Colonic mucosa (tissue), 4 donors: ENCODE data around the gene RGMA. TPM values are rescaled to one million over a fixed set of nuclear protein-coding genes. Genes with fewer than 3 reads are reported as not detected.

ENCODE experiments used
- DNase-seq: peaks from one replicate; pipeline ENCODE4 v3.0.0-alpha.2; 2020
- H3K27ac ChIP-seq: fragments of 200-600 bp; one replicate; pipeline ENCODE4 v1.8.0; 2021
- H3K27me3 ChIP-seq: fragments of 200-600 bp; one replicate; pipeline ENCODE4 v1.8.0; 2021
- H3K36me3 ChIP-seq: fragments of 200-600 bp; one replicate; pipeline ENCODE4 v1.8.0; 2021
- H3K4me1 ChIP-seq: fragments of 200-600 bp; one replicate; pipeline ENCODE4 v1.8.0; 2021; ENCODE audit warnings: mild to moderate bottlenecking
- H3K4me3 ChIP-seq: fragments of 200-600 bp; one replicate; pipeline ENCODE4 v1.8.0; 2021
- H3K9ac ChIP-seq, 2 donors: one replicate each; pipeline ENCODE4 v1.7.0; 2013; ENCODE audit warnings: control low read depth in 2 of 2, low read depth in 2 of 2, low read length in 2 of 2
- H3K9me3 ChIP-seq: fragments of 200-600 bp; one replicate; pipeline ENCODE4 v1.8.0; 2021
- CTCF ChIP-seq: fragments of 200-600 bp; IDR thresholded peaks from one replicate; pipeline ENCODE4 v1.8.0; 2022; ENCODE audit warnings: antibody characterized with exemption, mild to moderate bottlenecking
- intact Hi-C: fragments of 100-400 bp; cut with DNase I; formaldehyde crosslinking; loops from one replicate; pipeline ENCODE4 v1.14.1; 2022
- total RNA-seq, 2 donors: library from RNA; stranded (reverse); fragmentation: NEBNext Ultra II Directional in 1 of 2; extraction: Animal tissue kit (Norgen Biotek cat#: 25700) in 1 of 2; gene quantifications; one replicate each; pipeline ENCODE4 v1.2.1, GENCODE V29; 2021
- donor health status: healthy.
- donor health status: DM: no; HTN: no; CAD: no.
- donor health status: DM: no; HTN: no; CAD: no.

RGMA gene
- total RNA-seq, 2 donors from 2014 or later = 4.2 to 12.4 TPM

DNA sequence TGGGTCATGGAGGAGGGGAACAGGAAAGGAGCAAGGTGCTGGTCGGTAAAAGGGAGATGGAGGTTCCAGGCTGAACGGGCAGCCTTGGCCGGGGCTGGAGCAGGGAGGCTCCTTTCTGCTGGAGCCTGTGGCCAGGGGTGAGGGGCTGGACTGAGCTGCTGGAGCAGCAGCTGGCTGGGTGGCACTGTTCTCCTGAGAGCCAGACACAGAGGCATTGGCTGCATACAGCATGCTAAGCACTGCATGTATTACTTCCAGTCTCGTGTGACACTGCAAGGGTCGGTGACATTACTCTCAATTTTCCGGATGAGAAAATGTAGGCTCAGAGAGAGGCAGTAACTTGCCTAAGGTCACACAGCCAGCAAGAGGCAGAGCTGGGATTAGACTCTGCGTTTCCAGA, 42.3 kb downstream of the RGMA start:
- H3K36me3 ChIP-seq = no peaks in the 10 kb centered on the region

DNA sequence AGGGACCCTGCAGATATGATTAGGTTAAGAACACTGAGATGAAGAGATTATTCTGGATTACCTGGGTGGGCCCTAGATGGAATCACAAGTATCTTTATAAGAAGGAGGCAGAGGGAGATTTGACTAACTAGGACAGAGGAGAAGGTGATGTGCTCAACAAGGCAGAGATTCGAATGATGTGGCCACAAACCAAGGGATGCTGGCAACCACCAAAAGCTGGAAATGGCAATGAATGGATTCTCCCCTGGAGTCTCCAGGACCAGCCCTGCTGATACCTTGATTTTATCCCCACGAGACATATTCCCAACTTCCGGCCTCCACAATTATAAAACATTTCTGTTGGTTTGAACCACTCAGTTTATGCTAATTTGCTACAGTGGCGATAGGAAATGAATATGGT, 42.9 kb downstream of the RGMA start:
- no peaks in the 10 kb centered on the region for H3K36me3 ChIP-seq
- intact Hi-C loops = no loop called here
- no peak overlapping the region for H3K4me3 ChIP-seq
- no peak for TF ChIP-seq CTCF
- no peak overlapping the region for H3K9ac ChIP-seq
- H3K27ac ChIP-seq = no peak overlapping the region
- H3K27me3 ChIP-seq = no peaks in the 10 kb centered on the region
- DNase-seq = no peak
- no peaks in the 10 kb centered on the region for H3K4me1 ChIP-seq
- no peaks in the 10 kb centered on the region for H3K9me3 ChIP-seq

More for the DNA sequence above, 42.3 kb downstream of the RGMA start:
- H3K27ac ChIP-seq = no peak overlapping the region
- no peaks in the 10 kb centered on the region for H3K9me3 ChIP-seq
- no peak for TF ChIP-seq CTCF
- no peaks in the 10 kb centered on the region for H3K4me1 ChIP-seq
- intact Hi-C loops = no loop called here
- no peak overlapping the region for H3K9ac ChIP-seq
- no peak overlapping the region for H3K4me3 ChIP-seq
- H3K27me3 ChIP-seq = no peaks in the 10 kb centered on the region
- no peak for DNase-seq

DNA sequence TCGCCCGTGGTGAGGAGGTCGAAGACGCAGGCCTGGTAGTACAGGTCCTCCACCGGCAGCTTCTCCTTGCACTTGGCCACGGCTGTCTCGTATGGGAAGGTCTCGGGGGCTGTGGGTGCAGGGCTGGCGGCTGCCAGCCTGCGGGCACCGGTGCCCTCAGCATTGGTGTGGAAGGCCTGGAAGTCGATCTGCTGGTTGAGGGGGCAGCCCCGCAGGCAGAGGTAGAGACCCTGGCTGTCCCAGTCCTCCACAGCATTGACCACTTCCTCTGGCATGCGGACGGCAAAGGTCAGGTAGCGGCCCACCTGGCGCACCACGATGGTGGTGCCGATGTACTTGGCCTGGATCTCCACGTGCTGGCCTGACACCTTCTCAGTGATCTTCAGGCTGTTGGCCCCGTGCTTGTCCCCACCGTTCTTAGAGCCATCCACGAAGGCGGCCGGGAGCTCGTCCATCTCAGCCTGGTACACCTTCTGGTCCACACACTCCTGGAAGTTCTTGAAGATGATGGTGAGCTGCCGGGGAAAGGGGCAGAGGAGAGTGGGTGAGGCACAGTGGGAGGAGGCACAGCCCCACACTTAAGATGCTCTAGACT, 43.7 kb downstream of the RGMA start:
- no peaks in the 10 kb centered on the region for H3K36me3 ChIP-seq
- no peak for TF ChIP-seq CTCF
- H3K4me3 ChIP-seq = no peak overlapping the region
- H3K4me1 ChIP-seq = no peaks in the 10 kb centered on the region
- no peaks in the 10 kb centered on the region for H3K9me3 ChIP-seq
- H3K9ac ChIP-seq = no peak overlapping the region
- intact Hi-C loops = no loop called here
- no peaks in the 10 kb centered on the region for H3K27me3 ChIP-seq
- DNase-seq = no peak
- no peak overlapping the region for H3K27ac ChIP-seq

GRCh38 chr15:93044301-93045190, 44.5 kb downstream of the RGMA start:
- DNase-seq = no peak
- no peak for TF ChIP-seq CTCF
- Histone ChIP-seq H3K9ac (no peak overlapping the region), H3K27me3 (no peaks in the 10 kb centered on the region), H3K4me3 (no peak overlapping the region), H3K4me1 (no peaks in the 10 kb centered on the region), H3K36me3 (no peaks in the 10 kb centered on the region), H3K27ac (no peak overlapping the region), H3K9me3 (no peaks in the 10 kb centered on the region)
- intact Hi-C loops = no loop called here

- Histone ChIP-seq H3K4me1 (no peaks in the 10 kb centered on the region), H3K9ac (no peak overlapping the region), H3K27ac (no peak overlapping the region), H3K27me3 (no peaks in the 10 kb centered on the region), H3K36me3 (no peaks in the 10 kb centered on the region), H3K4me3 (no peak overlapping the region), H3K9me3 (no peaks in the 10 kb centered on the region)
- TF ChIP-seq CTCF = no peak
- intact Hi-C loops = no loop called here
- no peak for DNase-seq
Measured at GRCh38 chr15:93043621-93044300, 45.2 kb downstream of the RGMA start.
